Endothelial cell of umbilical vein (primary cell): ENCODE measurements around the gene LRRC39. TPM values are rescaled to one million over a fixed set of nuclear protein-coding genes. Genes with fewer than 3 reads are reported as not detected.
"Not testable (repeated sequence)": the region's sequence is repeated elsewhere in the genome, so short reads cannot be mapped to it uniquely, and the experiment has no call there.

Experiments used
- BruUV-seq: library from RNA; stranded (reverse); fragments of 400-500 nt; replicated peaks from 2 replicates; lab custom pipeline; 2021; lab: Mats Ljungman, UMichigan
- CTCF ChIA-PET: fragments of 300-600, 350-600 bp; sonication (Branson Sonifier 250); formaldehyde crosslinking; loops from one replicate; lab custom pipeline; 2021; ENCODE audit warnings: antibody characterized with exemption, inconsistent platforms; lab: Charles Lee
- POLR2A ChIA-PET: fragments of 300-600, 350-600 bp; sonication (Branson Sonifier 250); formaldehyde crosslinking; loops from one replicate; lab custom pipeline; 2021; ENCODE audit warnings: antibody characterized with exemption, inconsistent platforms; lab: Charles Lee
- DNase-seq: peaks from one replicate; pipeline ENCODE4 v3.0.0-alpha.2; 2011; ENCODE audit warnings: low read depth, low spot score
- FAIRE-seq: peaks from 2 replicates; lab custom pipeline; 2011; peaks lifted over from hg19 to GRCh38; lab: Jason Lieb, UNC
- H2AFZ ChIP-seq: 2 replicates; pipeline ENCODE4 v1.6.0; 2012; ENCODE audit warnings: low read depth, low read length, control low read depth, inconsistent platforms
- H3K27ac ChIP-seq: 2 replicates; pipeline ENCODE4 v1.5.1; 2011; ENCODE audit warnings: low read depth, mild to moderate bottlenecking, control low read depth, low read length, moderate library complexity; ENCODE audit not compliant: insufficient read depth
- H3K27me3 ChIP-seq, 2 experiments: 2 replicates each; pipeline versions ENCODE4 v1.6.0 to v1.6.1; 2011; ENCODE audit warnings: low read length in 2 of 2, mixed read lengths in 1 of 2; ENCODE audit not compliant: control insufficient read depth in 2 of 2, insufficient read depth in 2 of 2
- H3K36me3 ChIP-seq, 2 experiments: 2 replicates in 1 of 2; 3 replicates in 1 of 2; pipeline ENCODE4 v1.5.1; 2011; ENCODE audit warnings: low read length in 2 of 2, mild to moderate bottlenecking in 1 of 2, moderate library complexity in 1 of 2; ENCODE audit not compliant: control insufficient read depth in 2 of 2, insufficient read depth in 2 of 2; ENCODE audit errors: extremely low read depth in 1 of 2
- H3K4me1 ChIP-seq: 3 replicates; pipeline ENCODE4 v1.5.1; 2011; ENCODE audit warnings: mild to moderate bottlenecking, low read length; ENCODE audit not compliant: control insufficient read depth, insufficient read depth; ENCODE audit errors: extremely low read depth
- H3K4me2 ChIP-seq: 2 replicates; pipeline ENCODE4 v1.6.1; 2011; ENCODE audit warnings: low read length, control low read depth, mixed read lengths; ENCODE audit not compliant: insufficient read depth
- H3K4me3 ChIP-seq, 3 experiments: fragments of 200-600 bp in 1 of 3; sonication (generic), shearing (Covaris generic) in 1 of 3; replicated peaks in 1 of 3; 2 replicates each; pipeline ENCODE4 v1.5.1; 2011 to 2016; ENCODE audit warnings: control low read depth in 3 of 3, low read length in 3 of 3, mild to moderate bottlenecking in 2 of 3, inconsistent platforms in 1 of 3, low read depth in 1 of 3, moderate library complexity in 1 of 3; ENCODE audit not compliant: insufficient read depth in 1 of 3
- H3K79me2 ChIP-seq: 2 replicates; pipeline ENCODE4 v1.6.0; 2012; ENCODE audit warnings: low read length, inconsistent platforms; ENCODE audit not compliant: control insufficient read depth, insufficient read depth
- H3K9ac ChIP-seq: replicated peaks from 2 replicates; pipeline ENCODE3; 2011; ENCODE audit warnings: low read length, control low read depth; ENCODE audit not compliant: insufficient read depth; ENCODE audit errors: extremely low read depth
- H3K9me1 ChIP-seq: replicated peaks from 3 replicates; pipeline ENCODE4 v1.6.0; 2011; ENCODE audit warnings: mild to moderate bottlenecking, low read length; ENCODE audit not compliant: control insufficient read depth, insufficient read depth; ENCODE audit errors: extremely low read depth
- H3K9me3 ChIP-seq: replicated peaks from 2 replicates; pipeline ENCODE4 v1.5.1; 2012; ENCODE audit warnings: low read length, inconsistent platforms; ENCODE audit not compliant: control insufficient read depth, insufficient read depth
- H4K20me1 ChIP-seq: replicated peaks from 2 replicates; pipeline ENCODE3; 2011; ENCODE audit warnings: mild to moderate bottlenecking, low read length; ENCODE audit not compliant: control insufficient read depth, insufficient read depth; ENCODE audit errors: extremely low read depth
- EZH2 ChIP-seq: IDR thresholded peaks from 2 replicates; pipeline ENCODE4 v1.6.1; 2012; ENCODE audit warnings: borderline replicate concordance, low read depth, mild to moderate bottlenecking, moderate library complexity, low read length, inconsistent platforms; ENCODE audit not compliant: severe bottlenecking
- FOS ChIP-seq: IDR thresholded peaks from 2 replicates; pipeline ENCODE4 v1.6.1; 2011; ENCODE audit warnings: mild to moderate bottlenecking, low read length, moderate library complexity, borderline replicate concordance; ENCODE audit not compliant: insufficient read depth
- GATA2 ChIP-seq: IDR thresholded peaks from 2 replicates; pipeline ENCODE4 v1.7.0; 2011; ENCODE audit warnings: low read depth, mild to moderate bottlenecking, moderate library complexity, mixed read lengths, low read length; ENCODE audit not compliant: insufficient read length, insufficient read depth
- JUN ChIP-seq: IDR thresholded peaks from 2 replicates; pipeline ENCODE4 v1.6.1; 2011; ENCODE audit warnings: borderline replicate concordance, low read depth; ENCODE audit not compliant: insufficient read length, insufficient read depth
- MYC ChIP-seq: IDR thresholded peaks from one replicate; pipeline ENCODE4 v1.6.1; 2011; ENCODE audit warnings: mild to moderate bottlenecking, low read depth, low read length
- POLR2A ChIP-seq: IDR thresholded peaks from 2 replicates; pipeline ENCODE4 v1.6.1; 2012; ENCODE audit warnings: low read depth, mild to moderate bottlenecking, control low read depth, low read length
- POLR2AphosphoS5 ChIP-seq: IDR thresholded peaks from 2 replicates; pipeline ENCODE4 v1.6.1; 2012; ENCODE audit warnings: low read depth, mild to moderate bottlenecking, control low read depth, low read length, moderate library complexity; ENCODE audit not compliant: insufficient read depth
- dilution Hi-C: fragments of 300-500 bp; cut with MboI; formaldehyde crosslinking; loops from one replicate; pipeline ENCODE4 v1.15.0; 2019; ENCODE audit warnings: low sequenced_read_pairs; ENCODE audit not compliant: extremely low pct_ligation_motif_present
- intact Hi-C: fragments of 100-400 bp; cut with micrococcal nuclease; formaldehyde crosslinking; loops from one replicate; pipeline ENCODE4 v1.10.0; 2022
- polyA plus RNA-seq, 4 experiments: library from polyadenylated mRNA; depleted of rRNA in 3 of 4; stranded (reverse) in 3 of 4; unstranded in 1 of 4; fragments of >200 nt; gene quantifications; 2 replicates each; pipeline versions ENCODE4 v1.2.1 to v1.2.3, GENCODE V29; 2011 to 2012; ENCODE audit warnings: missing spikeins in 1 of 4
- total RNA-seq: library from RNA; stranded (reverse); gene quantifications from 2 replicates; pipeline ENCODE4 v1.2.3, GENCODE V29; 2021
- TF ChIP-seq, protein P1 (sequence below), 2 donors: IDR thresholded peaks; 1 replicate in 1 of 2; 2 replicates in 1 of 2; pipeline ENCODE4 v1.5.1; 2011; ENCODE audit warnings: low read length in 2 of 2, mild to moderate bottlenecking in 2 of 2, moderate library complexity in 2 of 2, control low read depth in 1 of 2, inconsistent platforms in 1 of 2, low read depth in 1 of 2; ENCODE audit not compliant: insufficient read depth in 1 of 2; ENCODE audit errors: extremely low read depth in 1 of 2
- TF ChIP-seq, protein P2 (sequence below): IDR thresholded peaks from 2 replicates; pipeline ENCODE4 v1.6.1; 2011; ENCODE audit not compliant: insufficient read depth, insufficient read length

Gene LRRC39
- total and polyA plus RNA-seq, 2 donors (not counting 3 experiments of a cell fraction or from before 2014, with no cell fraction given) = 0.40 to 0.65 TPM

DNA sequence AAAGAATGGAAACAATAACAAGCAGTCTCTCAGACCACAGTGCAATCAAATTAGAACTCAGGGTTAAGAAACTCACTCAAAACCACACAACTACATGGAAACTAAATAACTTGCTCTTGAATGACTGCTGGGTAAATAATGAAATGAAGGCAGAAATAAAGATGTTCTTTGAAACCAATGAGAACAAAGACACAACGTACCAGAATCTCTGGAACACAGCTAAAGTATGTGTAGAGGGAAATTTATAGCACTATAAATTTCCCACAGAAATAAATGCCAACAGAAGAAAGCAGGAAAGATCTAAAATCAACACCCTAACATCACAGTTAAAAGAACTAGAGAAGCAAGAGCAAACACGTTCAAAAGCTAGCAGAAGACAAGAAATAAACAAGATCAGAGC, 24.6 kb upstream of the LRRC39 start:
- H2AFZ ChIP-seq, H3K4me3 ChIP-seq, H3K36me3 ChIP-seq, H3K27ac ChIP-seq, dilution Hi-C loops, POLR2A ChIA-PET, H3K9me3 ChIP-seq, intact Hi-C loops, DNase-seq, H3K9me1 ChIP-seq, BruUV-seq, H4K20me1 ChIP-seq, H3K4me1 ChIP-seq, H3K4me2 ChIP-seq, H3K79me2 ChIP-seq, FAIRE-seq, H3K27me3 ChIP-seq, H3K9ac ChIP-seq, CTCF ChIA-PET: not testable (repeated sequence)

DNA sequence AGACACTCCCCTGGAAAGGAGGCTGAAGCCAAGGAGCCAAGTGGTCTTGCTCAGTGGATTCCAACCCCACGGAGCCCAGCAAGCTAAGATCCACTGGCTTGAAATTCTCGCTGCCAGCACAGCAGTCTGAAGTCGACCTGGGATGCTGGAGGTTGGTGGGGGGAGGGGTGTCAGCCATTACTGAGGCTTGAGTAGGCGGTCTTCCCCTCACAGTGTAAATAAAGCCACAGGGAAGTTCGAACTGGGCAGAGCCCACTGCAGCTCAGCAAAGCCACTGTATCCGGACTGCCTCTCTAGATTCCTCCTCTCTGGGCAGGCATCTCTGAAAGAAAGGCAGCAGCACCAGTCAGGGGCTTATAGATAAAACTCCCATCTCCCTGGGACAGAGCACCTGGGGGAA, 22.0 kb upstream of the LRRC39 start:
- H3K4me2 ChIP-seq, H3K27ac ChIP-seq, H3K27me3 ChIP-seq, H3K79me2 ChIP-seq, H3K9me1 ChIP-seq, H3K9me3 ChIP-seq, DNase-seq, H3K36me3 ChIP-seq, H4K20me1 ChIP-seq, BruUV-seq, FAIRE-seq, H3K4me1 ChIP-seq, dilution Hi-C loops, POLR2A ChIA-PET, intact Hi-C loops, H2AFZ ChIP-seq, H3K4me3 ChIP-seq, H3K9ac ChIP-seq: not testable (repeated sequence)
- CTCF ChIA-PET = interaction anchor here (1.1 kb wide), 1 partner anchor 12 kb away, joined by 3 read pairs; no protein-coding TSS in a partner anchor

DNA sequence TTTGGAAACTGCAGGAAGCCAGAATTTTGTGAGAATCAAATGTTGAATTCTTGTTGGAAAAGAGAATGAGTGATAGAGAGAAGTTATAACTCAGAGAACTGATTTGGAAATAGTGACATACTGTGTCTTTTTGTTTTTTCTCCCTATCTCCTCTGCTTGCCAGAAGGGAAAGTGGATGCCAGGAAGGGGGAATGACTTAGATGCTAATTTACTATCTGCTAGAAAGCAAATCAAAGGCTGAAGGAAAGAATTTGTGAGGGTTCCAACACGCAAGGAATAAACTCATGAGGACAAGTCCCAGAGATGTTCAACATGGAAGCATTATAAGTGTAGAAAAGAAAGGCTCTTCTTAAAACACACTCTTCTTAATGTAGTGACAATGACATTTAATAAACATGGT, 20.5 kb upstream of the LRRC39 start:
- BruUV-seq = no TSS peak
- TF ChIP-seq GATA2 (no peak), POLR2A (no peak), FOS (no peak), JUN (no peak), EZH2 (no peak), MYC (no peak), POLR2AphosphoS5 (no peak)
- TF ChIP-seq, protein P1, sequence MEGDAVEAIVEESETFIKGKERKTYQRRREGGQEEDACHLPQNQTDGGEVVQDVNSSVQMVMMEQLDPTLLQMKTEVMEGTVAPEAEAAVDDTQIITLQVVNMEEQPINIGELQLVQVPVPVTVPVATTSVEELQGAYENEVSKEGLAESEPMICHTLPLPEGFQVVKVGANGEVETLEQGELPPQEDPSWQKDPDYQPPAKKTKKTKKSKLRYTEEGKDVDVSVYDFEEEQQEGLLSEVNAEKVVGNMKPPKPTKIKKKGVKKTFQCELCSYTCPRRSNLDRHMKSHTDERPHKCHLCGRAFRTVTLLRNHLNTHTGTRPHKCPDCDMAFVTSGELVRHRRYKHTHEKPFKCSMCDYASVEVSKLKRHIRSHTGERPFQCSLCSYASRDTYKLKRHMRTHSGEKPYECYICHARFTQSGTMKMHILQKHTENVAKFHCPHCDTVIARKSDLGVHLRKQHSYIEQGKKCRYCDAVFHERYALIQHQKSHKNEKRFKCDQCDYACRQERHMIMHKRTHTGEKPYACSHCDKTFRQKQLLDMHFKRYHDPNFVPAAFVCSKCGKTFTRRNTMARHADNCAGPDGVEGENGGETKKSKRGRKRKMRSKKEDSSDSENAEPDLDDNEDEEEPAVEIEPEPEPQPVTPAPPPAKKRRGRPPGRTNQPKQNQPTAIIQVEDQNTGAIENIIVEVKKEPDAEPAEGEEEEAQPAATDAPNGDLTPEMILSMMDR (IDR thresholded peaks at IDR 0.05; ENCODE audit: extremely low read depth in 1 of 2, insufficient read depth in 1 of 2, low read depth in 1 of 2, low read length in 2 of 2) = no peak
- TF ChIP-seq, protein P2, sequence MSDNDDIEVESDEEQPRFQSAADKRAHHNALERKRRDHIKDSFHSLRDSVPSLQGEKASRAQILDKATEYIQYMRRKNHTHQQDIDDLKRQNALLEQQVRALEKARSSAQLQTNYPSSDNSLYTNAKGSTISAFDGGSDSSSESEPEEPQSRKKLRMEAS = no peak
- POLR2A ChIA-PET = no interaction called here
- H3K9me3 ChIP-seq = no peaks in the 10 kb centered on the region
- no peaks in the 10 kb centered on the region for H3K9me1 ChIP-seq
- no peak overlapping the region for H3K27ac ChIP-seq
- intact Hi-C loops = no loop called here
- no peak overlapping the region for H3K4me2 ChIP-seq
- no peaks in the 10 kb centered on the region for H4K20me1 ChIP-seq
- H3K9ac ChIP-seq = no peak overlapping the region
- CTCF ChIA-PET = no interaction called here
- H3K27me3 ChIP-seq = no peaks in the 10 kb centered on the region
- H3K79me2 ChIP-seq = no peaks in the 10 kb centered on the region
- H3K4me3 ChIP-seq = no peak overlapping the region
- peaks cover 0 to 2% of the 10 kb centered on the region in 2 experiments for H3K36me3 ChIP-seq
- FAIRE-seq = no peak
- no peak for DNase-seq
- no peaks in the 10 kb centered on the region for H3K4me1 ChIP-seq
- H2AFZ ChIP-seq = no peak overlapping the region
- dilution Hi-C loops = no loop called here
